GM21390 (cell line): ENCODE data around the gene SORBS1.

ENCODE experiments used
- ATAC-seq: cut with Tn5 transposase; IDR thresholded peaks from one replicate; pipeline ENCODE4 v1.9.1; 2021; ENCODE audit not compliant: unreplicated experiment

Gene SORBS1

DNA sequence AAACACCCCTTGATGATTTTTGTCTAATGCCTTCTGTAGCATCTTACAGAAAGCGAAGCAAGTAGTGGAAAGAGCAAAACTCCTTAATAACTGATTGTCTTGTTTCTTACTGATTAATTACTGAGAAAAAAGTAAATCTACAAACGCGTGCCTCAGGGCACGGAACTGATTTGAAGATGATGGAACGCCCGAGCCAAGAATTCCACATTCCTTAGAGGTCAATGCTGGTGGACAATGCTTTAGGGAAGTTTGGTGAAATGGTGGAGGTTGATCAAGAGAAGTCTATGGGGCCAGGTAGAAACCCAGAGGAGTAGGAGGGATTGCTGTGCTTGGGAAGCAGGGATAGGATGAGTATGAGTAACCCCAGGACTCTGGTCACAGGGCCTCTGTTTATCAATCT is 5.0 kb upstream of the SORBS1 start:
- no peak for ATAC-seq

DNA sequence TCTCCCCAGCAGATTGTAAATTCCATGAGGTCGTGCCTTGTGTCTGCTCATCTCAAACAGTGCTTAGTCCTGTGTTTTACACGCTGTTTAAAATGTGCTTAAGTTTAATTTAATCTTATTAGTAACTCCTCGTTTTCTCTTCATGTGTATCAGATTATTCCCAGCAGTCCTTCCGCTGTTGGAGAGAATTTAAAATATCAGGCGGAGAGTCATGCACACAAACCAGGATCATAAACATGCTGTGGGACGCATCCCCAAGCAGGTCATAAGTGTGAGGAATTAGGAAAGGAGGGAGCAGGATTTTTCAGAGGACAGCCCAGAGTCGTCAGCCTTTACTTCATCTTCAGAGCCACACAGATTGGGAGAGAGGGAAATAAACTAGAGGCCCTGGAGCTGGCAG is 4.2 kb upstream of the SORBS1 start:
- no peak for ATAC-seq

DNA sequence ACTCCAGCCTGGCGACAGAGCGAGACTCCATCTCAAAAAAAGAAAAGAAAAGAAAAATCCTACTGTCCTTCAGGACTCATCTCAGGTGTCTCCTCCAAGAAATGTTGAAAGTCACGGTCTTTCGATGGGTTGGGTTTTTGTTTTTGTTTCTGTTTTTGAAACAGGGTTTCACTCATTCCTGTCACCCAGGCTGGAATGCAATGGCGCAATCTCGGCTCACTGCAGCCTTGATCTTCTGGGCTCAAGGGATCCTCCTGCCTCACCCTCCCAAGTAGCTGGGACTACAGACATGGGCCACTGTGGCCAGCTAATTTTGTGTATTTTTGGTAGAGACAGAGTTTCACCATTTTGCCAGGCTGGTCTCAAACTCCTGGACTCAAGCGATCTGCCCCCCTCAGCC is 3.1 kb upstream of the SORBS1 start:
- ATAC-seq: no peak

DNA sequence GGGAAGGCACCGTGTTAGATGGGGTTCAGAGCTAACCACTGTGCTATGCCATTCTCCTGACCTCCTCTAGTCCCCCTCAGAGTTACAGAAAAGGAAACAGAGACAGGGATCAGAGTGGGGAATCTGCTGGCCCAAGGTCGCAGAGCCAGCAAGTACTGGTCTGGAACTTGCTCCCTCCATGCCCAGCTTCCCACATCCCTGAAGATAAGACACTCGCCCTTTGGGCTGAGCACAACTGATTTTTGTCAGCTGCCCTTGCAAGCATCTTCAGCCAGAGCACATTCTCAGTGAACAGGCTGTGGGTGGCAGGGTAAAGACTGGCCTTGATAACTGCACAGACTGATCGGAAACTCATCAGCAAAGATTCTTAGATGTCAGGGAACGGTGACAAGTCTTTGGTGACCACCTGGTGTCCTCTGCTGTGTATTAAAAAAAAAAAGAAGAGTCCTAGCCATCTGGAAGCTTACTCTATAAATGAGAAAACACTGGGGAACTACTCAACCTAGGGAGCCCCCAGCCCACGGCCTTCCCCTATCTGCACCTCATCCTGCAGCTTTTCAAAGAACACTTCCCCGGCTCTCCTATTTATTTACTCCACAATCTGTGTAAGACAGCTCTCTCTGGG is 1.3 kb upstream of the SORBS1 start:
- ATAC-seq: no peak

DNA sequence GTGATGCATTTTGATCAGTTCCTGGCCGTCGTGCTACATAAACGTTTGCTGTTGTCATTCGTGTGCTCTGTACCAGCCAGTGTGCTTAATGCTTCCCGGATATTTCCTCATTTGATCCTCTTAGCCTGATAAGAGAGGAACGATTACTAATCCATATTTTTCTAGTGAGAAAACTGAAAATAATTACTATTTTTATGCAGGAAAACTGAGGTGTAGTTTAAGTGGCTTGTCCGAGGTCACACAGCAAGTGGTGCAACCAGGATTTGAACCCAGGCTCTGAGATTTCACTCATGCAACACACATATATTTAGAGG is 650 bp upstream of the SORBS1 start:
- no peak for ATAC-seq

DNA sequence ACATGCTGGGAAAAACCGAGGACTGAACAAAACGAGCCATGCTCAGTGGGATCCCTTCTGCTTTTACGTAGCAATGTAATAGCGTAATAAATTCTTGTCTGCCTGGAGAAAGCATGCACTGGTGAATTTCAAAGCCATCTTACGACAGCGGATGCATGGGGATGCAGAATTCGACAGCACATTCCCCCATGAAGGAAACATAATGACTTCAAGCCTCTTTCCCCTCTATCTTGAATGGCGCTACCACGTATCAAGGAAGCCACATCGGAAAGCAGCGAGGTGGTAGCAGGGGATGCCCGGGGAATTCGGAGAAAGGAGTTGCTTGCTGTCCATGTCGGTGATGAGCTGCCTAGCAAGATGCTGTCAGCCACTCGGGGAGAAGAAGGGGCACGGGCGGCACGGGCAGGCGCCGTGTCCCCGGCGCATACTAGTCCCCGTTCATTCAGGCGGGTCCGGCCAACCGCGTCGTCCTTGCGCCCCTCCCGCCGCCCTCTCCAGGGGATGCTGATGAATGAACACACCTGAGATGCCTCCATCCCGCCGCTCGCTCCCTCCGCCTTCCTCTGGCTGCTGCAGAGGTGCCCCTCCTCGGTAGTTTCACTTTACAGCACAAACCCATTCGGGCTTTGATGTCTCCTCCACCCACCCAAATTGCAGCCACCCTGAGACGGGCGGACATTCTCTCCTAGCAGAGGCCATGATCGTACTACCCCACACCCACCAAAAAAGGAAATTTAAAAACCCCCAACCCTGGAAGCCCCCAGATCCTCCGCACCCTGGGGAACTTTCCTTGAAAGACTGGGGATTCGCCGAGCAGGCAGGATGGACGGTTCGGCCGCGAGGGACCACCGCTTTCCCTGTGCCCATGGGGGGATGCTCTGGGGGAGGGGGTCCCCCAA is 644 bp downstream of the SORBS1 start:
- no peak for ATAC-seq

DNA sequence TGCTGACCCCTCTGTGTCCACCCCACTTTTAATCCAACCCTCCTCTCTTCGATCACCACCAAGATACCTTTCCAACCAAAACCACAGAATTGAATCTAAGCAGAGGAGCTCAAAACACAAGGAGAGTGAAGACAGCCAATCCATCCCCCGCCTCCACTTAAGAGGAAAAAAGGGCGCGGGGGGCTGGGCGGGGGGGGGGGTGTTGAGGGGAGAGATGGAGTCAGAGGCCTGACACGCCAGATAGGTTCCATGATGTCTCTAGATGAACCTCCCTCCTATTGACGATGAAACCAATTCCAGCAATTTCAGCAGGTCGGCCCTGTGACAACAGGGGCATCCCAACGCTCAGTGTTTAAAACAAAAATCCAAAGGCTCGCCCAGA is 1.3 kb downstream of the SORBS1 start:
- no peak for ATAC-seq

DNA sequence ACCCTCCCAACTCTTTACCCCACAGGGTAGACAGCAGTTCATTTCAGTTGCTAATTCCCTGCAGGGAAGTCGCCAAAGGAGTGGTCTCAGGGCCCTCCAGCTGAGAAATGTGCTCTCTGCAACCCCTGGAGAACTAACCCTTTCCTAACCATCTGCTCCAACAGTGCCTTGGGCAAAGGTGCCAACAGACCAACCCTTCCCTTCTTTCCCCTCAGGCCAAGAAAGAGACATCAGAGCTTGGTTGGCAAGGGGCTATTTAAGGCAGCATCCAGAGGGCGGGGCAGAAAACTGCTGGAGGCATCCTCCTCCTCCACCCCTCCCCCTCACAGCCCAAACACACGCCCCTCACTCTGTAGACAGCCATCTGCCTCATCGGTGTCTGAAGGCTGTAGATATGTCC is 1.7 kb downstream of the SORBS1 start:
- no peak for ATAC-seq

DNA sequence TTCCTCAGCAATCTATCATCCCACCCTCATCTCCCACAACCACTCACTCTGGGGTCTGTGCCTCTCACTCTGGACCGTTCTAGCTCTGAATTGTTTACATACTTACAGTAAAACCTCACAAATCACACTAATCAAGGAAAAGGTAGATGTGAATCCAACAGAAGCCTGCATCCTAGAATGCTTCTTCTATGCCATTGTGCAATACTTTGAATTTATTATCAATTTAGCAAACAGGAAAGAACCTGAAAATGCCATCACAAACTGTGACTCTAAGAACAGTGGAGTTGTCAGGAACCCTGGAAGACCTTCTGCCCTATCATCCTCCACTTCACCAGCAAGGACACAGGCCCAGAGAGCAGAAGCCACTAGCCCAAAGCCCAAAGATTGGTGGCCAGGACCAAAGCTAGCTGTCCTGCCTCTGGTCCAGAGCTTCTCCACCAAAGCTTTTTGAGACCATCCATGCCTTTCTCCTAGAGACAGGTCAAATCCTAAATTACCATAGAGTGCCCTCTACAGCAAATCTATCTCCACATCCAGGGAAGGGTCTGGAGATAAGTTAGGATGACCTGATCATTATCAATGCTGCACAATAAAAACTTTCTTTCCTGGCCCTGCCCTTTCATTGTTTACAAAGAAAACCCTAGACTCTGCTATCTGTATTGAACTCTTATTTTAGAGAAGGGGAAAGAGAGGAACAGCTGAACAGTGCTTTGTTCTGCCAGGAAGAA is 2.4 kb downstream of the SORBS1 start:
- ATAC-seq: no peak

DNA sequence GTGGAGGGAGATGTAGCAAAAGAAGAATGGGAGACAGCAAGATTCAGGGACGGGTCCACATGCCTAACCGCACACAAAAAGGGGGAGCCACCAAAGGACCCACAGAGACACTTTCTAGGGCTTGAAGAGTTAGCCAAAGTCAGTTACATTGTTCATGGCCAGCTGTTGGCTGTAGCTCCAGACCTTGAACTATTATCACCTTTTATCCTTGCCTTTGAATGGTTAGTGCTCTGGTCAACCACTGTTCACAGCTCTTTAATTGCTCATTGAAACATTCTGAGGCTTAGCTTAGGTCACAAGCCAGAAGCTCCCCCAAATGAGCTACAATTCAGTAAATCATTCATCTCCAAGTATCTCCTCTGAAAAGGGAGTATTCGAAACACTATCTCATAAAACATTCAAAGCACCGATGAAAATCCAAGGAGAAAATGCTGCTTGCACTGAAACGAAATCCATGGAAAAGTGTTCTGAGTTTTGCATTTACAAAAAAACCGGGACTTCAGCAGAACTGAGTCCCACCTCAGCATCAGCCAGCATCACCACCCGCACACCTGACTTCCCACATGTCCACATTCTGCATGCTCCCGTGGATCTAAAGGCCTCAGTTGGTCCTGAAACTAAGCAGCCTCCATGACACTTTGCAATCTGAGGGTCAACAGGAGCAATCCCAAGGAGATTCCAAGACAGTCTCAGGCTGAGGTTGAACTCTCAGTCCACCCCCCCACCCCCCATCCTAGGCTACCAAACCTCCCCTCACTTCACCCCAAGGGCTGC is 4.0 kb downstream of the SORBS1 start:
- no peak for ATAC-seq

DNA sequence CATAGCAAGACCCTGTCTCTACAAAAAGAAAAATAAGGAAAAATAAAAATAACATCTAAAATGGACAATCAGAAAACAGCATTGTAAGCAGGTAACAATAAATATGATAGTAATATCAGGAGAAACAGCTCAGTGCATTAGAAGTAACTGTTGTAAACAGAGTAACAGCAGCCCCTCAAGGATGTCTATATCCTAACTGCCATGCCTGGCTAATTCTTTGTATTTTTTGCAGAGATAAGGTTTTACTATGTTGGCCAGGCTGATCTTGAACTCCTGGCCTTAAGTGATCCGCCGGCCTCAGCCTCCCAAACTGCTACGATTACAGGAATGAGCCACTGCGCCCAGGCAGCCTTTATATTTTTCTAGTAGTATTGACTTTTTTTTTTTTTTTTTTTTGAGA is 7.5 kb downstream of the SORBS1 start:
- no peak for ATAC-seq

DNA sequence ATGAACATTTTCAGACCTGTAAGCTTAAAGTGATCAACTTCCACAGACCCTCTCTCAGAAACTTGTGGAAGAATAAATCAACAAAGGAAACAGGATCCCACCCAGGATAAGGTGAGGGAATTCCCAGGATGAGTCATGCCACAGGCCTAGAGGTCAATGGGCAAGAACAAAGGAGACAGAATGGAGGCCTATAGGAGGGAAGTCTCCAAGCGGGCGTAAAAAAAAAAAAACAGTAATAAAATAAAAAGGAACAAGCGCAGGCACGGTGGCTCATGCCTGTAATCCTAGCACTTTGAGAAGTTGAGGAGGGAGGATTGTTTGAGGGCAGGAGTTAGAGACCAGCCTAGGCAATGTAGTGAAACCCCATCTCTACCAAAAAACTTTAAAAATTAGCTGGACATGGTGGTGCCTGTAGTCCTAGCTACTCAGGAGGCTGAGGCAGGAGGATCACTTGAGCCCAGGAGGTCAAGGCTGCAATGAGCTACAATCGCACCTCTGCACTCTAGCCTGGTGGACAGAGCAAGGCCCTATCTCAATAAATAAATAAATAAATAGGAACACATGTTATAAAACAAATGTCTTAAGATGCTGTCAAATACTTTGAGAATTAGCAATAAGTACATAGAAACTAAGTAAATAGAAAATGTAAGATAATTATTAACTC is 8.4 kb downstream of the SORBS1 start:
- ATAC-seq: no peak

DNA sequence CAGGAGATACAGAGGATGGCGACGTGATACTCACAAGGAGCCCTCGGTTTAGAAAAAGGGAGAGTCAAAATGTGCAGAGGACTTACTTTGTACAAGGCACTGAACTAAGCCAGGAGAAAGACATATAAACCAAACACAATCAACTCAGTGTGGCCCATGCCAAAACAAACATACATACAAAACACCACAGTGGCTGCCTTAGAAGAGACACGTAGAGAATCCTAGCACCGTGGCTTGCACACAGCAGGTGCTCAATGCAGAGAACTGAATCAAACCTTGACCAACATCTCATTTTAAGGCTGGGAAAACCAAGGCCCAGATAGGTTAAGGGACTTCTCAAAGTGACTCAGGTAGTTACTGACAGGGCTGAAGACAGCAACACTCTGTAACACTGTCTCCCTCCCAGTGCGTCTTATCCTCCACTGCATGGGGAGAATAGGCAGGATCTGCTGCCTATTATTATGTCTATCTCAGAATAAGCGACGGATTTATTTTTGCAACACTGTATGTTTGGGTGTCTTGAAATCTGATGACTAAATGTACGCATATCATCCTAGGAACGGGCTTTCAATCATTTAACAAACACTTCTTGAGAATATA is 11.0 kb downstream of the SORBS1 start:
- ATAC-seq: no peak

DNA sequence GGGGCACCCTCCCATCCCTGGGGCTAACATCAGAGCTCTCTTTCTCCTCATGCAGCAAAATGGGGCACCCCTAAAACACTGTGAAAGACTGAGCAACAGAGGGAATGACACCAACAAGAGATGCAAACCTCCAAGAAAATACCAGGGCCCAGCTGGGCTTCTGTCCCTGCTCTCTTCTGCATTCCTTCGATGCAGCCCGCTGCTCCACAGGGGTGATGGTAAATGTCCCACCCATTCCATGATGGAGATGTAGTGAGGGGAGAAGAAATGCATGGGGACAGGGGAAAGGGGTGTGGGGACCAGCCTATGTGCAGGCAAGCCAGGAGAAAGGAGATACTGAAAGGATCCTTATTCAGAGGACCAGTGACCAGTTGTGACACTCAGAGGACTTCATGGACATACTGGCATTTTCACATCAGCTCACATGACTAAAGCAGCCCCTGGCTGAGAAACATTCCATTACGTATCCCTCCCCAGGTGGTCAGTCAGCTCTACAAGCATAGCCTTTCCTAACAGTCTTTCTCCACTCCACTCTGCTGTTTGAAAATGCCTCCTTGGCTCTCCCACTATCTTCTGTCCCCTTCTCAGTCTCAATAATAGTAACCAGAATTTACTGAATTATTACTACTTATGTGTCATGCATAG is 13.3 kb downstream of the SORBS1 start:
- ATAC-seq: no peak

DNA sequence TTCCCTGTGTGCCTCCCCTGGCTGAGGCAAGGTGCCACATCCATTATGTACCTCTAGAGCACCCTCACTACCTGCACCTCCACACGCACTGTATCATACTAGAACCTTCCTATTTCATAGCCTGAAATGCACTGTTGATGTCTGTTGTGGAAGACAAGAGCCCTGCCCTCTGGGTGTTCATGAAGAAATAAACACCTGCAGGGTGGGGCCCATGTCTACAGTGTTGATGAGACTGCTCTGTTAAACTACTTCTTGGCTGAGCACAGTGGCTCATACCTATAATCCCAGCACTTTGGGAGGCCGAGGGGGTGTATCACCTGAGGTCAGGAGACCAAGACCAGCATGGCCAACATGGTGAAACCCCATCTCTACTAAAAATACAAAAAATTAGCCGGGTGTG is 14.0 kb downstream of the SORBS1 start:
- ATAC-seq: no peak

DNA sequence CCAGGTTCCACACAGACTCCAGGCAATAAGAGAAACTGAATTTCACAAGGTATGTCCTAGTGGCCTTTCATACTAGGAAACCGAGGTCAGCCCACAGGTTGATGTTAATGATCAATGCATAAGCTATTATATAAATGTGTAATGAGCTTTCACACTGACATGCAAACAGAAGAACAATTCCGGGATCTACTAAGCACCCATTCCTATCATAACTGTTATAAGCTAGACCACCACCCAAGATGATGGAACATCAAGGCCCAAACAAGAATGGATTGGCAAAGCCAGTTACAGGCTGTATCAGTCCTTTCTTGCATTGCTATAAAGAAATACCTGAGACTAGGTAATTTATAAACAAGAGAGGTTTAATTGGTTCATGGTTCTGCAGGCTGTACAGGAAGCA is 15.2 kb downstream of the SORBS1 start:
- ATAC-seq: no peak

DNA sequence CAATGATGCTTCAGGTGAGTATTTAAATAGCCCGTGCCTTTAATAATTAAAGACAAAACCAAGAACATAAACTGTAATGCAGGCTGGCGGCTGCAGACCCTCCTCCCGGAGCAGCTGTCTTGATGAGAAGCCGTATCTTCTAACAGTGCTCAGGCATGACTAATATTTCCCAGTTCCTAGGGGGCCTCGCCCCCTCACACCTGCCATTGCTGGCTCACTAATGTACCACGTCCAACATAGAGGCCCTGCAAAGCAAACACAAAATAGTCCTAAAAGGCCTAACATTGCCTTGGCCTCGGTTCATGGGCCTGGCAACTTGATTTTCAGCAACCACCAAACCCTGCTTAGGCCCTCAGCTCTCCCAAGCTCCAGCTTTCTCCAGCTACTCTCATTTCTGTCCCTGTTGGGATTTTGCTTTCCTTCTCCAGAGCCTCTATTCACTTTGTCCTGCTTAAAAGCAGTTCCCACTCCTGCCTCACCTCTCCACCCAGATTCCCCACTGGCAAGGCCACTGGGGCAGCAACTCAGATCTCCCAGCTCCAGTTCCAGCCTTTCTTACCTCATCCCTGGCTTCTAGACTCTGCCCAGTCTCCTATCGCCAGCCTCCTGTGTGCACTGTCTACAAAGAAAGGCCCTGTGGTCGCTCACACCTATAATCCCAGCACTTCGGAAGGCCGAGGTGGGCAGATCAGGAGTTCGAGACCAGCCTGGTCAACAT is 16.2 kb downstream of the SORBS1 start:
- no peak for ATAC-seq

DNA sequence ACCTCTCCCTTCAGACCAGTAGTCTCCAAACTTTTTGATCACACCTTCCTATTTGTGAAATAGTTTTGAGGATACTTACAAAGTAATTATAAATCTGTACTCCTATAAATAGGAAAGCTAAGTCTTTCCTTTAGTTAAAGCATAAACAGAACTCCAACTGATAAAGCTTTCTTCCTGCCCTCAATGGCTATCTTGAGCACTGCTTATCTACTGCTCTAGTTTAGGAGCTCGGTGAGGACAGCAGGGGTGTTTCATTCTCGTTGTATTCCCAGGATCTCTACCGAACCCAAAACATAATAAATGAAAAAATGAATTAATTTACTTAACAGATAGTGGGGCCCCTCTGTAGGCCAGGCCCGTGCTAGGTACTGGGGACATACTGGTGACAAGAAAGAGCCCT is 17.7 kb downstream of the SORBS1 start:
- ATAC-seq: no peak

DNA sequence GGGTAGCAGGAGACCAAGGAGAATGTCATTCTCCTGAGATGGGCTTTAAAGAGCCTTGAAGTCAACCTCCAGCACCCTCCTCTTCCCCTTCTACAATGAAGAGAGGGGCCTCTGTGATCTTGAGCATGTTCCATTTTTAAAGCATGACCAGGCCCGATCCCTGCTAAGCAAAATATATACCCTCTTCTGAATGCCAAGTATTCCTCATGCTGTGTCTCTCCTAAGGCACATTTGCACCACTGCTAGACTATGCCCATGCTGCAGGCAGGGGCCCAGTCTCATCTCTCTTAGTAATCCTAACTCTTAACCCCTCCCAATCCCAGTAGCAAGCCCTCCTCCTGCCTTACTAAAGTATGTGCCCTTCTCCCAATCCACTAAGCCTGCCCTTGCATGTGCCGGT is 18.4 kb downstream of the SORBS1 start:
- no peak for ATAC-seq
